Measurements from ENCODE around the gene TRUB1.

GRCh38 chr10:114940735-114941134 is 2.7 kb downstream of the TRUB1 start:
- TF ChIP-seq, protein P1, sequence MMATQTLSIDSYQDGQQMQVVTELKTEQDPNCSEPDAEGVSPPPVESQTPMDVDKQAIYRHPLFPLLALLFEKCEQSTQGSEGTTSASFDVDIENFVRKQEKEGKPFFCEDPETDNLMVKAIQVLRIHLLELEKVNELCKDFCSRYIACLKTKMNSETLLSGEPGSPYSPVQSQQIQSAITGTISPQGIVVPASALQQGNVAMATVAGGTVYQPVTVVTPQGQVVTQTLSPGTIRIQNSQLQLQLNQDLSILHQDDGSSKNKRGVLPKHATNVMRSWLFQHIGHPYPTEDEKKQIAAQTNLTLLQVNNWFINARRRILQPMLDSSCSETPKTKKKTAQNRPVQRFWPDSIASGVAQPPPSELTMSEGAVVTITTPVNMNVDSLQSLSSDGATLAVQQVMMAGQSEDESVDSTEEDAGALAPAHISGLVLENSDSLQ (IDR thresholded peaks at IDR 0.05), result 0 out of 2 replicates have a peak, but pooled peaks have one; percentile 9
- TF ChIP-seq ARNT (IDR thresholded peaks at IDR 0.05) (no peak), SUZ12 (IDR thresholded peaks at IDR 0.05) (no peak), FOXM1 (IDR thresholded peaks at IDR 0.05; ENCODE audit: borderline replicate concordance) (no peak)

Data from HEK293T (cell line).